Bronchial epithelial cell (primary cell): ENCODE data around the gene EGF. TPM values are rescaled to one million over a fixed set of nuclear protein-coding genes. Genes with fewer than 3 reads are reported as not detected.

ENCODE experiments used
- DNase-seq: peaks from one replicate; pipeline ENCODE4 v3.0.0-alpha.2; 2010; ENCODE audit warnings: low read depth
- FAIRE-seq: peaks from 2 replicates; lab custom pipeline; 2011; peaks lifted over from hg19 to GRCh38; lab: Jason Lieb, UNC
- H3K27me3 ChIP-seq: 2 replicates; pipeline ENCODE4 v1.5.1; 2011; ENCODE audit warnings: low read length; ENCODE audit not compliant: control insufficient read depth, insufficient read depth
- H3K36me3 ChIP-seq: 2 replicates; pipeline ENCODE4 v1.5.1; 2011; ENCODE audit warnings: low read length; ENCODE audit not compliant: control insufficient read depth, insufficient read depth
- H3K4me3 ChIP-seq: 2 replicates; pipeline ENCODE4 v1.5.1; 2011; ENCODE audit warnings: mild to moderate bottlenecking, low read depth, low read length, control low read depth
- CTCF ChIP-seq: IDR thresholded peaks from 2 replicates; pipeline ENCODE4 v1.5.1; 2011; ENCODE audit warnings: mild to moderate bottlenecking, moderate library complexity, low read length, control low read depth, inconsistent platforms; ENCODE audit not compliant: insufficient read depth, severe bottlenecking
- total RNA-seq: library from RNA; depleted of rRNA; stranded (reverse); fragments of >200 nt; gene quantifications from 2 replicates; pipeline ENCODE4 v1.2.1, GENCODE V29; 2014

EGF gene
- total RNA-seq, 1 donor from 2014 or later: 1.1 TPM

DNA sequence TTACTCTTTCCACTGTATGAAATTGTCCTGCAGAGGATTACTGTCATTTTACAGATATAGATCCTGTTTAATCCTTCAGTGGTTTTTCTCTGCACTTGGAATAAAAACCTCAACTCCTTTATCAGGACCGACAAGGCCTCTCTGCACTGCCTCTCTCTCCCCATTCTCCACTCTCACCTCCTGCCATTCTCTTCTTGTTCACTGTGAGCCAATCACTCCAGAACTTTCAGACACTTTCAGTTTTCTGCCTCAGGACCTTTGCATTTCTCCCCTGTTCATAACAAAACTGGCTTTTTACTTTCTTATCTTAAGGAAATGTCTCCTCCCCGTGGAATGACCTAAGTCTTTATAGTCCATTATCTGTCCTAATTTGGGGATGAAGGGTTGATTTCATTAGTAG, 148.4 kb downstream of the EGF start:
- DNase-seq (no peak), FAIRE-seq (no peak)

More for the DNA sequence above, 148.4 kb downstream of the EGF start:
- no peak for TF ChIP-seq CTCF
- H3K4me3 ChIP-seq: no peak overlapping the region
- no peaks in the 10 kb centered on the region for H3K27me3 ChIP-seq
- H3K36me3 ChIP-seq: no peaks in the 10 kb centered on the region

Other genes with a start within 250 kb of the EGF start
- 27.7 and 54.0 TPM in 2 replicates for gene CASP6, start 209.4 kb upstream of the EGF start, total RNA-seq
- 52.1 and 54.0 TPM in 2 replicates for gene PLA2G12A, start 182.8 kb upstream of the EGF start, total RNA-seq
- 0.13 TPM in 1 of 2 replicates, not detected in the other for gene CFI, start 110.9 kb upstream of the EGF start, total RNA-seq
- 6.1 and 6.8 TPM in 2 replicates for gene GAR1, start 97.1 kb upstream of the EGF start, total RNA-seq
- 0.26 and 0.38 TPM in 2 replicates for gene RRH, start 84.9 kb upstream of the EGF start, total RNA-seq
- gene LRIT3, start 64.8 kb upstream of the EGF start, total RNA-seq: under 0.01 TPM in 2 replicates